GM23338 (cell line): ENCODE data around the gene PRPH.

Source experiments
- CTCF ChIP-seq, 2 experiments: fragments of 200-600 bp in 1 of 2; sonication (generic) in 1 of 2; conservative IDR thresholded peaks; 2 replicates each; pipeline versions ENCODE4 v1.5.1 to v1.6.1; 2016 to 2017; ENCODE audit warnings: antibody characterized with exemption in 2 of 2, low read depth in 2 of 2, mild to moderate bottlenecking in 2 of 2, moderate library complexity in 1 of 2
- EZH2 ChIP-seq: fragments of 200-600 bp; sonication (generic); IDR thresholded peaks from one replicate; pipeline ENCODE4 v1.8.0; 2017; ENCODE audit warnings: antibody characterized with exemption, mild to moderate bottlenecking, low read depth; ENCODE audit not compliant: unreplicated experiment
- JUNB ChIP-seq: IDR thresholded peaks from one replicate; pipeline ENCODE4 v1.6.1; 2016; ENCODE audit warnings: antibody characterized with exemption; ENCODE audit not compliant: unreplicated experiment
- POLR2AphosphoS5 ChIP-seq: IDR thresholded peaks from 2 replicates; pipeline ENCODE4 v1.6.1; 2016; ENCODE audit warnings: antibody characterized with exemption, low read depth
- REST ChIP-seq: IDR thresholded peaks from one replicate; pipeline ENCODE4 v1.6.1; 2018; ENCODE audit warnings: antibody characterized with exemption; ENCODE audit not compliant: unreplicated experiment

GRCh38 chr12:49288922-49289555 lies 5.9 kb upstream of the PRPH start:
- TF ChIP-seq CTCF (conservative IDR thresholded peaks at IDR 0.05; ENCODE audit: low read depth in 2 of 2) (no peak), EZH2 (no peak), POLR2AphosphoS5 (no peak), REST (no peak), JUNB (no peak)
